ENCODE results near the gene NEDD8.

The NEDD8 gene

DNA sequence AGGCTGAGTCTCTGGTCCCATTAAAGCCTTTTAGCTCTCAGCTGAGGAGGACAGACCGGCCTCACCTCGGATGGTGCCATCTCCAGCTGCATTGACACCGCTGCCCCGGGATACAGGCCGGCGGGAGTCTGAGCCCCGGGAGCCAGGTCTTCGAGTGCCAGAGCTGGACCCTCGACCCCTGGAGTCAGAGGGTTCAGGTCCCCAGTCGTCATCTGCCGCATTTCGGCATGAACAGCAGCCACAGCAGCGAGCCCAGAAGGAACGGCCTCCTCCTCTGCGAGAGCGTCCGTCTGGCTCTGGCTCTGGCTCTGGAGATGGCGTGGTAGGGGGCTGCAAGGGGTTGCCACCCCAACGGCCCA lies 29.8 kb upstream of the NEDD8 start:
- H3K27me3 ChIP-seq (ENCODE audit: control insufficient read depth, insufficient read depth, low read length) = no peaks in the 10 kb centered on the region
- no peaks in the 10 kb centered on the region for H3K9me3 ChIP-seq (replicated peaks; ENCODE audit: low read length)
- no peak overlapping the region for H3K9ac ChIP-seq (ENCODE audit: low read depth, low read length)
- peaks cover 14% of the 10 kb centered on the region for H3K36me3 ChIP-seq (ENCODE audit: insufficient read depth, low read length)
- H3K4me2 ChIP-seq (ENCODE audit: low read length) = no peak overlapping the region
- peaks cover 8% of the 10 kb centered on the region for H3K4me1 ChIP-seq (ENCODE audit: control insufficient read depth, insufficient read depth, low read length)
- H3K4me3 ChIP-seq (ENCODE audit: low read length) = no peak overlapping the region

- Histone ChIP-seq H3K4me3 (ENCODE audit: low read length) (no peak overlapping the region), H3K27me3 (ENCODE audit: control insufficient read depth, insufficient read depth, low read length) (no peaks in the 10 kb centered on the region), H3K9me3 (replicated peaks; ENCODE audit: low read length) (no peaks in the 10 kb centered on the region), H3K4me1 (ENCODE audit: control insufficient read depth, insufficient read depth, low read length) (peaks cover 8% of the 10 kb centered on the region), H3K4me2 (ENCODE audit: low read length) (no peak overlapping the region), H3K9ac (ENCODE audit: low read depth, low read length) (no peak overlapping the region), H3K36me3 (ENCODE audit: insufficient read depth, low read length) (peaks cover 12% of the 10 kb centered on the region)
Measured at GRCh38 chr14:24261256-24261968, 29.2 kb upstream of the NEDD8 start.

DNA sequence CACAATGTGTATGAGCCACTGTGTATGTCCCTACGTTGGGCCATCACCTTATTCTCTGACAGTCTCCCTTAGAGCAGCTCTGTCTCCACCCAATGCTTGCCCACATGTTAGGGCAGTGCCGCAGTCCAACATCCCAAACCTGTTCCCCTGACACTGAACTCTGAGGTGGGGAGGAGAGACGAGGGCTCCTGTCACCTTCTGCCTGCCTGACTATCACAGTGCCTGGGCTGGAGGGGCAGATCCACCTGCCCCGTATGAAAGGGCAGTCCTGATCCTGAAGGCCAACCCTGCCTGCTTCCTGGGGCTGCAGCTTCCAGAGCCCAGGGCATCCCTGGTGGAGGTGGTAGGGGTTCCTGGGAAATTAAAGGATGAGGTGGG lies 28.6 kb upstream of the NEDD8 start:
- H3K9ac ChIP-seq (ENCODE audit: low read depth, low read length) = no peak overlapping the region
- H3K4me2 ChIP-seq (ENCODE audit: low read length) = no peak overlapping the region
- H3K4me3 ChIP-seq (ENCODE audit: low read length) = no peak overlapping the region
- H3K27me3 ChIP-seq (ENCODE audit: control insufficient read depth, insufficient read depth, low read length) = no peaks in the 10 kb centered on the region
- peaks cover 8% of the 10 kb centered on the region for H3K4me1 ChIP-seq (ENCODE audit: control insufficient read depth, insufficient read depth, low read length)
- H3K36me3 ChIP-seq (ENCODE audit: insufficient read depth, low read length) = peaks cover 6% of the 10 kb centered on the region
- no peaks in the 10 kb centered on the region for H3K9me3 ChIP-seq (replicated peaks; ENCODE audit: low read length)

GRCh38 chr14:24260026-24260779 lies 28.0 kb upstream of the NEDD8 start:
- H3K4me3 ChIP-seq (ENCODE audit: low read length) = no peak overlapping the region
- peaks cover 2% of the 10 kb centered on the region for H3K36me3 ChIP-seq (ENCODE audit: insufficient read depth, low read length)
- no peak overlapping the region for H3K4me2 ChIP-seq (ENCODE audit: low read length)
- no peaks in the 10 kb centered on the region for H3K9me3 ChIP-seq (replicated peaks; ENCODE audit: low read length)
- H3K27me3 ChIP-seq (ENCODE audit: control insufficient read depth, insufficient read depth, low read length) = no peaks in the 10 kb centered on the region
- no peak overlapping the region for H3K9ac ChIP-seq (ENCODE audit: low read depth, low read length)
- H3K4me1 ChIP-seq (ENCODE audit: control insufficient read depth, insufficient read depth, low read length) = peaks cover 8% of the 10 kb centered on the region

DNA sequence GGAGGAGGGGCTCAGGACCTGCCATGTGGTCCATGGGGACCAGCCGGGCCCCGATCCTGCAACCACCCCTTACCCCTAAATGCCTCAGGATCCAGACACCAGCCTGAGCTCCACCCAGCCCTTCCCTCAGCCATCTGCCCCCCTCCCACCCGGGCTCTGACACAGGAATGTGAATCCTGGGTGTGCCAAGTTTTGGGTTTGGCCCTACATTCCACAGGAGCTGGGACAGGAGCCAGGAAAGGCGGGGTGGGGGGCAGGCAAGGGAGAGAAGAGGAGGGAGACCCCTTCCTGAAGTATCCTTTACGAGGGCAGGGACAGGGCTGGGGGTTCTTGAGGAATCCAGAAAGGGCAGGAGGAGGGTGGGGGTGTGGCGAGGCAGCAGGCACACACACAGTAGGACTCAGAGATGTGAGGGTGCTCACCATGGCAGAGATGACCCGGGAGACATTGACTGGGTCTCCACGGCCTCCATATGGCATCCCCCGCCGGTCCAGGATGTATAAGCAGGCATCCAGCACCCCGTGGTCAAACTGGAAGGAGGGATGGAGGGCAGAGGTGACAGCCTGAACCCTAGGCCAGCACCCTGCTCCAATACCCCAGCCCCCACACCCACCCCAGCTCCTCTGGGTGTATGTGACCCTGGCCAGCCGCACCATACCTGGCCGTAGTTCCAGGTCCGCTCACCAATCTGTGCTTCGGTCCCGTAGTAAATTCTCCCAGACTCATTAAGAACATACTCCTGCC lies 27.3 kb upstream of the NEDD8 start:
- Histone ChIP-seq H3K9me3 (replicated peaks; ENCODE audit: low read length) (no peaks in the 10 kb centered on the region), H3K27me3 (ENCODE audit: control insufficient read depth, insufficient read depth, low read length) (no peaks in the 10 kb centered on the region), H3K4me1 (ENCODE audit: control insufficient read depth, insufficient read depth, low read length) (peaks cover 8% of the 10 kb centered on the region), H3K4me3 (ENCODE audit: low read length) (no peak overlapping the region), H3K36me3 (ENCODE audit: insufficient read depth, low read length) (no peaks in the 10 kb centered on the region), H3K9ac (ENCODE audit: low read depth, low read length) (no peak overlapping the region), H3K4me2 (ENCODE audit: low read length) (no peak overlapping the region)

DNA sequence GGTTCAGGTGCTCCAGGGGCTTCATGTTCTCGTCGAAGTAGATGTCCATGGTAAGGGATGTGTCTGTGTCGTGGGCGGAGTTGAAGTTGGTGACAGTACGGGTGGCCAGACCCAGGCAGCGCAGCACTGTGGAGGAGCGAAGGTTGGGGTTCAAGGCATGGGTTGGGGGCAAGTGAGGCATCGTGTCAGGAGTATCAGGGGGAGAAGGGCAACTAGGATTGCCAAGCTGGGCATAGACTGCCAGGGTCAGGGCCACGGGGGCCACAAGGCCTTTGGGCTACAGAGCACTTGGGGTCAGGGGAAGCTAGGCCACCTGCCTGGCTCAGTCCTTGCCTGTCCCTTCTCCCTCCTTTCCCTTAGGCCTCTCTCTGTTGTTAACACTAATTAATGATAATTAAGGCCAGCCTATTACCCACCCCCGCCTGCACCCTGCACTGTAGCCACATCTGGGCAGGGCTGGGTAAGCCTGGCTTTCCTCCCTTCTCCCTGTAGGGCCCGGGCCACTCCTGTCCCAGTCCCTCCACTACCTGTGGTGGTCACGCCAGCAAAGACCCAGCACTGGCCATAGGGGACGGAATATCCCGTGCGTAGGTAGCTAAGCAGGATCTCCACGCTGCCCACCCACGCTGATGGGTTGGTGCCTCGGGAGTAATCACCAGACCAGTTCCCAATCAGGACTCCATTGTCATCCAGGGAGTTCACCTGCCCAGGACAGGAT lies 26.5 kb upstream of the NEDD8 start:
- Histone ChIP-seq H3K4me3 (ENCODE audit: low read length) (no peak overlapping the region), H3K4me2 (ENCODE audit: low read length) (no peak overlapping the region), H3K4me1 (ENCODE audit: control insufficient read depth, insufficient read depth, low read length) (peaks cover 8% of the 10 kb centered on the region), H3K27me3 (ENCODE audit: control insufficient read depth, insufficient read depth, low read length) (no peaks in the 10 kb centered on the region), H3K36me3 (ENCODE audit: insufficient read depth, low read length) (no peaks in the 10 kb centered on the region), H3K9ac (ENCODE audit: low read depth, low read length) (no peak overlapping the region), H3K9me3 (replicated peaks; ENCODE audit: low read length) (no peaks in the 10 kb centered on the region)

- no peak overlapping the region for H3K4me3 ChIP-seq (ENCODE audit: low read length)
- no peak overlapping the region for H3K9ac ChIP-seq (ENCODE audit: low read depth, low read length)
- H3K9me3 ChIP-seq (replicated peaks; ENCODE audit: low read length) = no peaks in the 10 kb centered on the region
- H3K4me1 ChIP-seq (ENCODE audit: control insufficient read depth, insufficient read depth, low read length) = peaks cover 8% of the 10 kb centered on the region
- no peaks in the 10 kb centered on the region for H3K36me3 ChIP-seq (ENCODE audit: insufficient read depth, low read length)
- no peaks in the 10 kb centered on the region for H3K27me3 ChIP-seq (ENCODE audit: control insufficient read depth, insufficient read depth, low read length)
- H3K4me2 ChIP-seq (ENCODE audit: low read length) = no peak overlapping the region
Measured at GRCh38 chr14:24258119-24258518, 26.0 kb upstream of the NEDD8 start.

- Histone ChIP-seq H3K9me3 (replicated peaks; ENCODE audit: low read length) (no peaks in the 10 kb centered on the region), H3K4me2 (ENCODE audit: low read length) (no peak overlapping the region), H3K36me3 (ENCODE audit: insufficient read depth, low read length) (no peaks in the 10 kb centered on the region), H3K4me1 (ENCODE audit: control insufficient read depth, insufficient read depth, low read length) (peaks cover 8% of the 10 kb centered on the region), H3K9ac (ENCODE audit: low read depth, low read length) (no peak overlapping the region), H3K4me3 (ENCODE audit: low read length) (no peak overlapping the region), H3K27me3 (ENCODE audit: control insufficient read depth, insufficient read depth, low read length) (no peaks in the 10 kb centered on the region)
Measured at GRCh38 chr14:24256960-24257359, 24.8 kb upstream of the NEDD8 start.

GRCh38 chr14:24255931-24256711 lies 24.0 kb upstream of the NEDD8 start:
- no peaks in the 10 kb centered on the region for H3K36me3 ChIP-seq (ENCODE audit: insufficient read depth, low read length)
- no peak overlapping the region for H3K4me2 ChIP-seq (ENCODE audit: low read length)
- peaks cover 8% of the 10 kb centered on the region for H3K4me1 ChIP-seq (ENCODE audit: control insufficient read depth, insufficient read depth, low read length)
- H3K4me3 ChIP-seq (ENCODE audit: low read length) = no peak overlapping the region
- H3K9ac ChIP-seq (ENCODE audit: low read depth, low read length) = no peak overlapping the region
- no peaks in the 10 kb centered on the region for H3K27me3 ChIP-seq (ENCODE audit: control insufficient read depth, insufficient read depth, low read length)
- H3K9me3 ChIP-seq (replicated peaks; ENCODE audit: low read length) = no peaks in the 10 kb centered on the region

DNA sequence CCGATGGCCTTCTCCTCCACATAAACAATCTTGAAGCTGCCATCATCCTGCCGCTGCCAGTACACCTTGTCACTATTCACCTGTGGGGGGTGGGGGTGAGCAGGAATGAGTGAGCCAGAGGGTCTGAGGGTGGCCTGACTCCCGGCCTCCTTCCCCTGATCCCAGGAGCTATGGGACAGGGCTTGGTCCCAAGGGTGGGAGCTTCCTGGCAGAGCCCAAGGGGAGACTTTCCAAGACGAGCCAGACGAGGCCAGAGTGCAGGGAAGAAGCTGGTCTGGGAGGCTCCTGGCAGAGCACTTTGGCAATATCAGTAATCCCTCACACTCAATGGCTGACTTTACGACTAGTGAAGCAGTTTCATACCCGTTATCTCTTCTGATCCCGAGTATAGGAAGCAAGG lies 23.3 kb upstream of the NEDD8 start:
- no peaks in the 10 kb centered on the region for H3K36me3 ChIP-seq (ENCODE audit: insufficient read depth, low read length)
- H3K9ac ChIP-seq (ENCODE audit: low read depth, low read length) = no peak overlapping the region
- H3K4me1 ChIP-seq (ENCODE audit: control insufficient read depth, insufficient read depth, low read length) = peaks cover 8% of the 10 kb centered on the region

More for the DNA sequence above, 23.3 kb upstream of the NEDD8 start:
- no peak overlapping the region for H3K4me2 ChIP-seq (ENCODE audit: low read length)
- no peaks in the 10 kb centered on the region for H3K9me3 ChIP-seq (replicated peaks; ENCODE audit: low read length)
- no peaks in the 10 kb centered on the region for H3K27me3 ChIP-seq (ENCODE audit: control insufficient read depth, insufficient read depth, low read length)
- H3K4me3 ChIP-seq (ENCODE audit: low read length) = no peak overlapping the region
